NK-92 treated with Interleukin-12 subunit alpha and Interleukin-12 subunit beta, amount 100 ng/mL, for 24 hours (cell line): ENCODE results near the gene PIGU.
"Not testable (repeated sequence)": the region's sequence is repeated elsewhere in the genome, so short reads cannot be mapped to it uniquely, and the experiment has no call there.

Source experiments
- DNase-seq: peaks from one replicate; lab custom pipeline; 2025; lab: John Stamatoyannopoulos, UW

The PIGU gene

DNA sequence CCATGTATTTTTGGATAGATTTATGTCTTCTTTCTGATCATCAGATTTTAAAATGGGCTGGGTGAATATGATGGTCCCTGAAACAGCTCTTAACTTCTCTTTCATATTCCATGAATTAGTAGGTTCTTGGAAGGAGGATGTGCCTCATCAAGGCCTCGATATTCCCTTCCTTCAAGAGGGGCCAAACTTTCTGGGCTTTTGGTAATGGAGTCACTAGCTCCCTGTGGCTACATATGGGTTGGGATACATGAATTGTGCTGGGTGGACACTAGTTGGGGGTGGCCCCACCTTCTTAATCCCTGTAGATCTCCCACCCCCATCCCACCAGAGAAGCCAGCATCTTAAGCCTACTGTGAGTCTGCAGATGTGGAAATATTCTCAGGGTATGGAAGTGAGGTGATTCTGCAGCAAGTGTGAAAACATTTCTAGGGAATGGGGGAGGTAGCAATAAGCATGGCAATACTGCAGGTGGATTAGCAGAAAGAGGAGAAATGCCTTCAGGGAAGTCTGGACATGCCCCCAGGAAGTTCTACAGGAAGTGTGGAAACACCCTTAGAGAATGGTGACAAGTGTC, 29.5 kb upstream of the PIGU start:
- no peak for DNase-seq

DNA sequence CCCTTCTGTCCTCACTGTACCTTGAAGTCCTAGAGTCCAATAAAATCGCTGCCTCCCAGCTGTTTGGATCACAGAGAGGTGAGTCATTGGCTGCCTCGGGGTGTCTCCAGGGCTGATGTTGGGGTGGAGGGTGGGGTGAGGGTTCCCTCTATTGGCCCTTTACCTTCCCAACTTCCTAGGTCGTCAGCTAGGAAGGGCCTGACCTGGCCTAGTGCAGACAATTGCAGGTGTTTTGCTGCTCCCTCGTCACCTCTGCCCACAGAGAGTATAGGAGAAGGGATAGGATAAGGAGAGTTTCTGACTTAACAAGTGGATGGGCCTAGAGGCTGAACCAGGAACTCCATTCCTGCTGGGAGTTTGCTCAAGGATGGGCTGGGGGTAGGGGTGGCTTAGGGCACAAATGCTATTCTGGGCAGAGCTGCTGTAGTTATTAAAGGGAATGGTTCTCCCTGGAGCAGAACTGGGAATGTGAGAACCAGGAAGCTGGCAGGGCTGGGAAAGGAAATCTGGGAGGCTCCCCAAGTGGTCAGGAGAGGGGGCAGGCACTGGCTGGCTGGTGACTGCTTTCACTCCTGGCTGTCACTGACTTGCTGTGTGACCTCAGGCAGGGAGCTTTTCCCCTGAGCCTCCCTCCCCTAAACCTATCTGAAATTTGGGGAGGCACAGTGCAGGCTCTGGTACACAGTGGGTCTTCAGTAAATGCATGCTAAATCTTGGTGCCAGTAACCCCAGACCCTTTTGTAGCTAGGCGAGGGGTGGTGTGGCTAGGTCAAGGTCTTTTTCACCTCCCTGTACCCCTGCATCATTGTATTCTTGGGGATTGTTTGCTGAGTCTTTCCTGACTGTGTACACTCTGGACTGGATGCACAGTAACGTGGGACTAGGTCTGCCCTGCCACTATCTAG, 28.8 kb upstream of the PIGU start:
- no peak for DNase-seq

DNA sequence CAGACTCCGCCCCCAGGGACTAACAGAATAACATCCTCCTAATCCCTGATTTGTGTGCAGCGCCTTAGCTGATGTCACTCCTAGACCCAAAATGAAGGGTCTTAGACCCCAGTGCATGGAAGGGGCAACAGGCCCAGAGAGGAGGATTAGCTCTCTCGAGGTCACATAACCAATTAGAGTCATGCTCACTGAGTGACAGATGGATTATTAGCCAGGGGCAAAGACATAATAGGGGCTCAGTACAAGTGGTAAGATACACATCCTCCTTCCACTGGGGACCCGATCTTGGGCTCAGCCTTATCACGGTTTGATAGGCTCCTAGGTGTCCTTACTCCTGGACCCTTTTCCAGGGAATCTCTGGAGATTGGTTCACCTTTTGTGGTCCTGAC, 28.1 kb upstream of the PIGU start:
- no peak for DNase-seq

DNA sequence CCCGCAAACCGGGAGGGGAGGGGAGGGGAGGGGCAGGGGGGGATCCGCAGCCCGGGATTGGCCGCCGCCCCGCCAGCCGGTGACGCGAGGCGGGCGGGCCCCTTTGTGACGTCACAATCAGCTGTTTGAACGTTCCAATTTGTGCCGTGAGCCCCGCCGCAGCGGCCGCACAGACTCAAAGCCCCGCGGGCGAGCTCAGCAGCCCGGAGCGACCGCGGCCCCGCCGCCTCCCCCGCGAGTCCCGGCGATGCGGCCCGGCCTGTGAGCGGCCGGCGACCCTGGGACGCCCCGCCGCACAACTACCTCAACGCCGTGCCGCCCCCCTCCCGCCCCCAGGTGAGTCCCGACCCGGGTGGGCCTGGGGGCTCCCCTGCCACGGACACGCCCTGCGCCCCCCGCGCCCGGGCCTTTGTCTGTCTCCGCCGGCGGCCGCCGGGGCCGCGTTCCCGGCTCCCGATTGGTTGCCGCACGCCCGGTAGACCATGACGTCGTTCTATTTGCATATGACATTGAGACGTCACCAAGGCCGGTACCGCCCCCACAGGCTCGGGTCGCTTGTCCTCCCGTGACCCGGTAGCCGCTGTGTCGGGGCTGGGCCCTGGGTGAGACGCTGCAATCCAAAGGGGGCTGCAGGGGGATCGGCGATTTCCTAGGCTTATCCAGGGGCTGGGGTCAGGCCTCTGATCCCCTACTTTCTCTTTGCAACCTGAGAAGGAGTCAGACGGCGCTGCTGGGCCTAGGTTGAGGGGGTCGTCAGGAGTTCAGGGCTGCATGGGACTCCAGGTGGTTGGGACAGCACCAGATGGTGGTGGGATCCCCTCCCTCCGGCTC, 27.5 kb upstream of the PIGU start, which contains the start of gene TP53INP2:
TSS of gene TP53INP2 (plus strand) at position 168 of the 831 bp plus-strand sequence. CDS start 4,396 bp downstream, outside the sequence.
- peak; percentile 83 for DNase-seq

DNA sequence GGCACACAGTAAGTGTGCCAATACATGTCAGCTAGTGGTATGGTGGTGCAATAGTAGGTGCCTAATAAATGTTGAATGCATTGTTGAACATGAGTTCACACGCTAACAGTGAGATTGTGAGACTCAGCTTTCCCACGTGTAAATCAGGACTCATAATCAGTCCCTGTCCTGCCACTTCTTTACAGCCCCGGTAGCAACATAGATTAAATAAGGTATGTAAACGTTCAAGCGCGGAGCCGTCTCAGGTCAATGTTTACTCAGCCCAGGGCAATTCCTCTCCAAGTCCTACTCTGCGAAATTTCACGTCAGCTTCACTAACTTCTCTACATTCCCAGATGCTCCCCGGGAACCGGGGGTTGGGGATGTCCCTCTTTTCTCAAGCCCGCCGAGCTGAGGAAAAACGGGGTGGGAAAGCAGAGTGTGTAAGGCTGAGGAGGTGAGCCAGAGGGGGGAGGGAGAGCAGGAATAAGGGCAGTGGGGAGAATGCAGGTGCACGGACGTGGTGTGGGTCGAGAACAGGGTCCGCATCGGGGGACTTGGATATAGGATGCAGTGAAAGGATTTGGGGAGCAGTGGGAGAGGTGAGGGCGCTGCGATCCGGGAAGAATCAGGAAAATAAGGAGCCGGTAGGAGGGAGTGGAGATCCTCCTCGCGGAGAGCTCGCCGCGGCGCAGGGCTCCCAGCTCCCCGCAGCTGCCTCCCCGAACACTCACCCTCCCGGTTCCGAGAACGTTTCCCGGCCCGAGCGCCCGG, 26.7 kb upstream of the PIGU start:
- DNase-seq = no peak

DNA sequence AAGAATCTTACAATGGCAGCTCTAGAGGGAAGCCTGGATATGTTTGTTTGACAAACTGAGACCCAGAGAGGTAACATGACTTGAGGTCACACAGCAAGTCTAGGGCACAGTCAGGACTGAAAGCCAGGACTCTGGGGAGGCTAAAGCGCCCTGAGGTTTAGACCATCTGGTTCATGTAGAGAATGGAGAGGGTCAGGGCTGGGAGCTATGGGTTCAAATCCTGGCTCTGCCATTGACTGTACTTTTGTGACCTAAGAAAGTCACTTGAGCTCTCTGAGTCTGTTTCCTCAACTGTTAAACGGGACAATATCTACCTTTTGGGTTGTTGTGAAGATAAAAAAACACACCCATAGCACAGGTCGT, 26.1 kb upstream of the PIGU start:
- no peak for DNase-seq

DNA sequence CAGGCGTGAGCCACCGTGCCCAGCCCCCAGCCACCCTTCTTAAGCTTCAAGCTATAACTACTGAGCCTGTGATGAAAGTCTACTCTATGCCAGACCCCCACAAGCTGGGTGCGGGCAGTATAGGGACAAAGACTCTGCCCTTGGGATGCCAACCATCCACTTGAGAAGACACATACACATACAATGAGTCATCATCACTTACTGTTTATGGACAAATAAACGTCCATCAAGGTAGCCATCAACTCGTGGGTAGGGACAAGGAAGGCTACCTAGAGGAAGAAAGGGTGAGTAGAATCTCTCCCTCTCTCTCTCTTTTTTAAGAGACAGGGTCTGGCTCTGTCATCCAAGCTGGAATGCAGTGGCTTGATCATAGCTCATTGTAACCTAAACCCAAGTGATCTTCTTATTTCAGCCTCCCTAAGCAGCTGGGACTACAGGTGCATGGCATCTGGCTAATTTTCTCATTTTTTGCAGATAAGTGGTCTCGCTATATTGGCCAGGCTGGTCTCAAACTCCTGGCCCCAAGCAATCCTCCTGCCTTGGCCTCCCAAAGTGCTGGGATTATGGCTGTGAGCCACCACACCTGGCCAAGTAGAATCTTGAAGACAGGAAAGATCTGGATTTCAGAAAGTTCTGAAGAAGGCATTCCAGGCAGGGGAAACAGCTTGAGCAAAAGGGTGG, 24.7 kb upstream of the PIGU start:
- no peak for DNase-seq

DNA sequence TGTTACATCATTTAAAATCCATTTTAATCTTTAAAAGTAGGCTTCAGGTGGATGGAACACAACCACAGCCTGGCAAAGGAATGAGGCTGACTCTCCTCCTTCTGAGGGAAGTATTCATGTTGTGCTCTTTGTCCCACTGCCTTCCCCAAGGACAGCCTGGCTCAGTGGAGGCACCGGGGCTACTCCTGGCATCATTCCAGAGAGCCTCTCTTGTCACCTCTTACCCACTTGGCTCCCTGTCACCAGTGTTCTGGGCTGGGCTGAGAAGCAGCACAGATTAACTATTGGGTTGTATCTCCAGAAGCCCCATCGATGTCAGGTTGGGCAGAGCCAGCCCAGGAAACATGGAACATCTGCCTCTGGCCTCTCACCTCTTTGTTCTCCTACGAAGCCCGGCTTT, 16.5 kb upstream of the PIGU start:
- DNase-seq = no peak

DNA sequence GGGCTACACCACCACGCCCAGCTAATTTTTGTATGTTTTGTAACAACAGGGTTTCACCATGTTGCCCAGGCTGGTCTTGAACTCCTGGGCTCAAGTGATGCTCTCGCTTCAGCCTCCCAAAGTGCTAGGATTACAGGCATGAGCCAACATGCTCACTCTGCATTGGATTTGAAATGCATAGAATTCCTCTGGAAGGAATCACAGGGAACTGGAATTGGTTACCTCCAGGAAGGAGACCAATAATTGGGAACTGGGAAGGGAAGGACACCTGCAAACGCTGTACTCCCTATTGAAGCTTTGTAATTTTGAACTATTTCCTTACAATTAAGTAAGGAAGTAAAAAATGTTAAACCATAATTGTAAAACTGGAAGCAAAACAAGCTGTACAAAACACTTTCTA, 14.9 kb upstream of the PIGU start:
- DNase-seq = no peak

DNA sequence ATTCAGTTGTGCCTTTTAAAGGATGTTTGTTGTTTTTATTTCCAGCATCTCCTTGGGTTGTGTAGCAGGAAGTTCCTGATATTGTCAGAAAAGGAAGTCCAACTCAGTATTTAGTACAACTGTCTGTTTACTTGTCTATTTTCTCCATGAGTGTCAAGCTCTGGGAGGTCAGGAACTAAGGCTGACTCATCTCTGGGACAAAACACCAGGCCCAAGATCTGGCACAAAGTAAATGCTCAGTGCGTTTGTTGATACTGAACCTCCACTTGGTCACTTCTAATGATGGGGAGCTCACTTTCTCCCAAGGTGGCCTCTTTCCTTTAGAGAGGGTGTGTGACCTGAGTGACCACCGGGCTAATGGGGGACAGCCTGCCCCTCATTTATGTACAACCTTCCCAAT, 12.6 kb upstream of the PIGU start:
- DNase-seq = no peak

DNA sequence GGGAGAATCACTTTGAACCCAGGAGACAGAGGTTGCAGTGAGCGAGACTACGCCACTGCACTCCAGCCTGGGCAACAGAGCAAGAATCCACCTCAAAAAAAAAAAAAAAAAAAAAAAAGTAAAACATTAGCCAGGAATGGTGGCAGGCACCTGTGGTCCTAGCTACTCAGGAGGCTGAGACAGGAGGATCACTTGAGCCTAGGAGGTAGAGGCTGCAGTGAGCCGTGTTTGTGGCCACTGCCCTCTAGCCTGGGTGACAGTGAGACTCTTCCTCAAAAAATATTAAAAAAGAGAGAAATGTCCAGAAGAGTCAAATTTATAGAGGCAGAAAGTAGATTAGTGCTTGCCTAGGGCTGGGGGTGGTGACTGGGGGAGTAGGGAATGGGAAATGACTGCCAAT, 6.8 kb upstream of the PIGU start:
- DNase-seq = no peak

DNA sequence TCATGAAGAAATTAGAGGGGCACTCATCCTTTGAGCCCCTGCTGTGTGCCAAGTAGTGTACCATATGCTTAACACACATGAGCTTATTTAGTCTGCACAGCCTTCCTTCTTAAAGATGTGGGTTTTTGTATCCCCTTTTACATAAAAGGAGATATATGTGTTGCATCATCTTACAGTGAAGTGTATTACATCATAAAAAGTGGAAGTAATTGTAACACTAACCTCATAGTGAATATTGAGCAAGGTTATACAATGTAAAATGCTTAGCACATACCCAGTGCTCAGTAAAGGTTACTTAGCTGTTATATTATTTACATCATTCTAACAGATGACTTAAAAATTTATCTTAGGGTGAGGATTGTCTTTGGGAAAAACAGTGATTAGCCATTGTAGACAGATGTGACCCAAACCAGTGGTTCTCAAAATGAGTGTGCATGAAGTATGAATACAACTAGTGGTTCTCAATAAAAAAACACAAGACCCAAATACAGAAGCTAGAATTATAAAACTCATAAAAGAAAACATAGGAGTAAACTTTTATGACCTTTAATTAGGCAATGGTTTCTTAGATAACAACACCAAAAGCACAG, 3.8 kb upstream of the PIGU start:
- DNase-seq = no peak

DNA sequence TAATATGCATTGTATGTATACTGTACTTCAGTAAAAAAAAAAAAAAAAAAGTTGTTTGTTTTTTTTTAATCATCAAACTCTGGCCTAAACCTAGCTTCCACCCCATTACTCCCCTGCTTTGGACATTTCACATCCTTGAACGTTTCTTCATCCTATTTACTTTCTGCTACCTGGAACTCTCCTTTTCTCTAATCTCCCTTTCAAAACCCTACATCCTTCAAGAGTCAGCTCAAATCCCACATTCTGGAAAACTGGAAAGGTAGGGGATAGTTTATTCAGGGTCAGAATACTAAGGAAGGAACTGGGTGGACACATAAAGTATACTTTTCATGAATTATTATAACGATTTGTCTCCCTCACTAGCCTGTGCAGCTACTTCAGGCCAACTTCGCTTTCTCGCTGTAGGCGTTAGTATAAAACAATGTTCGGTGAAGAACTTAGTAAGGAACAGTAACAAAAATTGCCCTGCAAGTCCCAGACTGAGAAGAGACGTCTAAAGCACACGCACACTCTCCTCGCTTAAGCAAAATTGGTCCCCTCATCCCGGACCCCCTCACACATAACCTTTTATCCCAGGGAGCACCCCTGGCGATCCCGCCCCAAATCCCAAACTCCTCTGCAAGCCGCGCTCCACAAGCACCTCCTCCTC, 775 bp downstream of the PIGU start:
- DNase-seq = no peak

DNA sequence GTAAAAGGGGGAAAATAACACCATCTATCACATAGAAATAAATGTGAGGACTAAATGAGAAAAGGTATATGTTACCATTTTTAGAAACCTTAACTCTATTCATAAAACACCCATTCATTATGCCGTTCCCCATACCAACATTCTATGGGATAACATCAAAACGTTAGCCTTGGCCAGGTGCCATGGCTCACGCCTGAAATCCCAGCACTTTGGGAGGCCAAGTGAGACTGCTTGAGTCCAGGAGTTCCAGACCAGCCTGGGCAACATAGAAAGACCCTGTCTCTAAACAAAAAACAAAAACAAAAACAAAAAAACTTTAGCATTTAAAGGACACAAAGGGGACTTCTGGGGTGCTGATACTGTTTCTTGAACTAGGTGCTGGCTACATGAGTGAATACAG, 1.3 kb downstream of the PIGU start:
- DNase-seq = no peak

DNA sequence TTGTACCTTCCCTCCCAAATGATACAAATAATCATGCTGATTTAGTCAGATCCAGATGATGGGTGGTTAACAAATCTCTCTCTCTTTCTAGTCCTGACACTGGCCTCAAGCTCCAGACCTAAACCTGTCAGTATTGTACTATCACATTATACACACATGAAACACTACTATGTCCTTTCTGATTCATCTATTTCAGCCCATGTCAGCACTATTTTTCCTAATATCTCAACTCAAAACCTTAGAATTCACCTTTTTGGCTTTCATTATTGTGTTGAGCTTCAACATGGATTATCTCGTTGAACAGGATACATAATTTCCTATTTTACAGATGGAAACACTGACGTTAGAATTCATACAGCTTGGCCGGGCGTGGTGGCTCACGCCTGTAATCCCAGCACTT, 3.5 kb downstream of the PIGU start:
- DNase-seq = no peak

DNA sequence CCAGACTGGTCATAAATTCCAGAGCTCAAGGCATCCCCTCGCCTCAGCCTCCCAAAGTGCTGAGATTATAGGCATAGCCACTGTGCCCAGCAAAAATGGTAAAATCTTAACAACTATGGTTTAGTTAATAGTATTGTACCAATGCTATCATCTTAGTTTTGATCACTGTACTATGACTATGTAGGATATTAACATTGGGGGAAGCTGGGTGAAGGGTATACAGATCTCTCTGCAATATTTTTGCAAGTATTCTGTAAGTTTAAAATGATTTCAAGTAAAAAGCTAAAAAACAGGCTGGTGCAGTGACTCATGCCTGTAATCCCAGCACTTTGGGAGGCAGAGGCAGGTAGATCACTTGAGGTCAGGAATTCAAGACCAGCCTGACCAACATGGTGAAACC, 7.8 kb downstream of the PIGU start:
- no peak for DNase-seq

DNA sequence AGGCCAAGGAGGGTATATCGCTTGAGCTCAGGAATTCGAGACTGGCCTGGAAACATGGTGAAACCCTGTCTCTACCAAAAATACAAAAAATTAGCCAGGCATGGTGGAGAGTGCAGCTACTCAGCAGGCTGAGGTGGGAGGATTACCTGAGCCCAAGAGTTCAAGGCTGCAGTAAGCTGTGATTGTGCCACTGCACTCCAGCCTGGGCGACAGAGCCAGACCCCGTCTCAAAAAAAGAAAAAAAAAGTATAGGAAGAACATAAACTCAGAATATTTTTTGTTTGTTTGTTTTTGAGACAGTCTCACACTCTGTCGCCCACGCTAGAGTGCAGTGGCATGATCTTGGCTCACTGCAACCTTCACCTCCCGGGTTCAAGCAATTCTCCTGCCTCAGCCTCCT, 12.1 kb downstream of the PIGU start:
- not testable (repeated sequence) for DNase-seq

DNA sequence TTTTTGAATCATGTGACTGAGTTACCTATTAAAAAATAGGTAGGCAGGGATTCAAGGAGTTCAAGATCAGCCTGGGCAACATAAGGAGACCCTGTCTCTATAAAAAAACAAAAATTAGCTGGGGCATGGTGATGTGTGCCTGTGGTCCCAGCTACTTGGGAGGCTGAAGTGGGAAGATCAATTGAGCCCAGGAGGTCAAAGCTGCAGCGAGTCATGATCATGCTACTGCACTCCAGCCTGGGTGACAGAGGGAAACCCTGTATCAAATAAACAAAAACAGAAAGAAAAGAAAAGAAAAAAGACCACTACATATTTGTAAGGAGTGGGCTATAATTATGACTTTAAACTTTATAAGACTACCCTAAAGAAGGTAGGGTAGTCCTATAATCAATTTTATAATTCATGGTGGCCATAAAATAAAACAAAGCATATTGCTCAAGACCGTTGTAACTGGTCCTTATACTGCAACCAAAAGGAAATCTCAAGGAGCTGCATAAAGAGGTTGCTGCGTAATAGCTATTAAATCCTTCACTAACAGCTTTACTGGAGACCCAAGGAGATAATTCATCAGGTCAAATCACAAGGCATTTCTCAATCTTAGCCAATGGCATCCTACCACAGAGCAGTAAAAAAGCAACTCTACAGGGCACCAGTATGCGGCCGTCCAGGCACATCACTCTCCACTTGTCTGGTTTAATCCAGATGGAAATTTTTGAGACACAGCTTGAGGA, 13.5 kb downstream of the PIGU start:
- DNase-seq = no peak

DNA sequence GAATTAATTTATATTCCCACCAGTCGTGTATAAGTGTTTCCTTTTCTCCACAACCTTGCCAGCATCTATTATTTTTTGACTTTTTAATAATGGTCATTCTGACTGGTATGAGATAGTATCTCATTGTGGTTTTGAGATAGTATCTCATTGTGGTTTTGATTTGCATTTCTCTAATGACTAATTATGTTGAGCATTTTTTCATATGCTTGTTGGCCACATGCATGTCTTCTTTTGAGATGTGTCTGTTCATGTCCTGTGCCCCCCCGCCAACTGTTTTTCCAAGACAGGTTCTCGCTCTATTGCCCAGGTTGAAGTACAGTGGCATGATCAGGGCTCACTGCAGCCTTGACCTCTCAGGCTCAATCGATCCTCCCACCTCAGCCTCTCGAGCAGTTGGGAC, 15.1 kb downstream of the PIGU start:
- DNase-seq = not testable (repeated sequence)

DNA sequence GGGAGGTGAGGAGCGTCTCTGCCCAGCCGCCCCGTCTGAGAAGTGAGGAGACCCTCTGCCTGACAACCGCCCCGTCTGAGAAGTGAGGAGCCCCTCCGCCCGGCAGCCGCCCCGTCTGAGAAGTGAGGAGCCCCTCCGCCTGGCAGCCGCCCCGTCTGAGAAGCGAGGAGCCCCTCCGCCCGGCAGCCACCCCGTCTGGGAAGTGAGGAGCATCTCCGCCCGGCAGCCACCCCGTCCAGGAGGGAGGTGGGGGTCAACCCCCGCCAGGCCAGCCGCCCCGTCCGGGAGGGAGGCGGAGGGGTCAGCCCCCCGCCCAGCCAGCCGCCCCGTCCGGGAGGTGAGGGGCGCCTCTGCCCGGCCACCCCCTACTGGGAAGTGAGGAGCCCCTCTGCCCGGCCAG, 18.2 kb downstream of the PIGU start:
- not testable (repeated sequence) for DNase-seq
